Ovary (tissue), 9 donors: ENCODE data around the gene KCNAB3. TPM values are rescaled to one million over a fixed set of nuclear protein-coding genes. Genes with fewer than 3 reads are reported as not detected.

Source experiments
- DNase-seq, 5 donors: peaks; one replicate each; pipeline ENCODE4 v3.0.0-alpha.2; 2019 to 2020
- H3K27ac ChIP-seq, 2 donors: fragments of 200-600 bp; one replicate each; pipeline versions ENCODE4 v1.5.1 to v1.8.0; 2019 to 2022
- H3K27me3 ChIP-seq: fragments of 200-600 bp; one replicate; pipeline ENCODE4 v1.8.0; 2022
- H3K36me3 ChIP-seq: fragments of 200-600 bp; sonication (generic); one replicate; pipeline ENCODE4 v1.5.1; 2019
- H3K4me1 ChIP-seq: one replicate; pipeline ENCODE4 v1.8.1; 2013; ENCODE audit warnings: mild to moderate bottlenecking, moderate library complexity; ENCODE audit not compliant: insufficient read depth
- H3K4me3 ChIP-seq: fragments of 200-600 bp; sonication (generic); one replicate; pipeline ENCODE4 v1.5.1; 2017
- H3K9me3 ChIP-seq, 2 donors: fragments of 200-600 bp in 1 of 2; sonication (generic) in 1 of 2; one replicate each; pipeline versions ENCODE4 v1.5.1 to v1.8.1; 2013 to 2019; ENCODE audit warnings: mild to moderate bottlenecking in 1 of 2, moderate library complexity in 1 of 2
- EP300 ChIP-seq: sonication (generic); formaldehyde crosslinking; IDR thresholded peaks from one replicate; pipeline ENCODE4 v1.6.1; 2017; ENCODE audit warnings: antibody characterized with exemption
- POLR2A ChIP-seq: fragments of 450-650 bp; IDR thresholded peaks from one replicate; pipeline ENCODE4 v1.6.1; 2017; ENCODE audit warnings: antibody characterized with exemption, mild to moderate bottlenecking, moderate library complexity
- WGBS, 3 donors: extraction: QIAGEN DNeasy Blood & Tissue Kit in 1 of 3; methylation state at CpG; one replicate each; pipeline versions ENCODE4 v1.1.5 to v1.1.7; 2013 to 2017; 5-methylcytosine and 5-hydroxymethylcytosine counted together
- intact Hi-C, 4 donors: fragments of 100-400 bp; cut with DNase I; formaldehyde crosslinking; loops; one replicate each; pipeline versions ENCODE4 v1.11.0 to v1.15.1; 2022 to 2023
- polyA plus RNA-seq, 2 donors: library from polyadenylated mRNA; stranded (reverse); fragments of 200-250 nt in 1 of 2; fragments of 350-450 nt in 1 of 2; fragmentation: Illumina TruSeq in 1 of 2; extraction: RNeasy Lipid Tissue Mini Kit (QIAGEN cat#74804) in 1 of 2; gene quantifications; one replicate each; pipeline ENCODE4 v1.2.3, GENCODE V29; 2013 to 2014
- small RNA-seq: library from RNA; depleted of rRNA; stranded (forward); fragments of <200 nt; gene quantifications from one replicate; pipeline ENCODE3, GENCODE V24; 2016
- total RNA-seq, 7 donors: library from RNA; depleted of rRNA in 2 of 7; stranded (reverse); fragments of >200 nt in 2 of 7; fragmentation: NEBNext Ultra II Directional in 3 of 7; extraction: Animal tissue kit (Norgen Biotek cat#: 25700) in 3 of 7; gene quantifications; one replicate each; pipeline versions ENCODE4 v1.1.0 to v1.2.4, GENCODE V29; 2016 to 2023
- TF ChIP-seq, protein P1 (sequence below), 3 donors: fragments of 450-650 bp in 2 of 3; fragments of 200-600 bp in 1 of 3; IDR thresholded peaks; one replicate each; pipeline versions ENCODE4 v1.5.1 to v1.8.0; 2016 to 2022; ENCODE audit warnings: antibody characterized with exemption in 3 of 3, mild to moderate bottlenecking in 1 of 3
- donor health status: DM: no; HTN: no; CAD: no; lungs with moderate emphysema.
- donor health status: DM: no; HTN: no; CAD: no.
- donor health status: Bipolar disorder and iron deficiency.
- donor health status: DM: yes; HTN: yes; CAD: no.
- donor health status: DM: no; HTN: no; CAD: no.
- donor health status: DM: yes; HTN: yes; CAD: no.

The KCNAB3 gene
- total and polyA plus RNA-seq, 9 donors = 0.48 to 5.9 (median 2.2) TPM

DNA sequence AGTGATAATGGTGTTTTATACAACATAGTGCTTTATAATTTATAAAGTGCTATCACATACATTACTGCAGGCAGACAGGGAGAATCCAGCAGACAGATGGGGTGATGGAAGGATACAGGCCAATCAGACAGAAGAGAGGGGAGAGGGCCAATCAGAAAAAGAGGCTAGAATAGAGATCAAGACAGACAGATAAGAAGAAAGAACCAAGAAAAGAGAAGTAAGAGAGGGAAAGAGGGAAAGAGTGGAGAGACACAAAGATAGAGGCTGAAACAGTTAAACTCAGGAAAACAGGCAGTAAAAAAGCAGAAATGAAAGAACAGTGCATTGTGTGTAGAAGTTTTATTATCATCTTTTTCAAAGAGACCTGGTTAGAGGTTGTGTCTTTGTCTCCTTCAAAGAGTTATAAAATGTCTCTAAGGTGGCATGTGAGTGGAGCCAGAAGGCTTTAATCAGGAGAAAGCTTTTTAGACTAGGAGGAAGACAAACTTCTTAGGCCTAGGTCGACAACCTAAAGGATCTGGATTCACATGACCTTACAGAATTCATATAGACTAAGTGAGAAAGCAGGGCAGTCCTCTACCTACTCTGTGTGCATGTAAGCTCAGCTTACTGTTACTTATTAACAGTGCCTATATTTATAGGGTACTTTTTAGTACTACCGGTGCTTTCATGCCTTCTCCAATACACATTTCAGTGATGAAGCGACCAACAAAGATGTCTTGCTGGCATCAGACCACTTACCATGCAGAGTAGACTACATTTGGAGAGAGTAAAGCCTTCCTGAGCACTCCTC lies 49.4 kb downstream of the KCNAB3 start:
- WGBS, 3 donors = 78 to 83% (median 82%) methylated on average over 3 of the region's 3 CpGs
- no peaks in the 10 kb centered on the region for H3K9me3 ChIP-seq
- no peaks in the 10 kb centered on the region for H3K36me3 ChIP-seq
- H3K4me3 ChIP-seq = no peak overlapping the region
- intact Hi-C loops = no loop called here
- H3K4me1 ChIP-seq = no peaks in the 10 kb centered on the region
- no peaks in the 10 kb centered on the region for H3K27me3 ChIP-seq
- TF ChIP-seq EP300 = no peak
- no peak for TF ChIP-seq POLR2A
- TF ChIP-seq, protein P1, sequence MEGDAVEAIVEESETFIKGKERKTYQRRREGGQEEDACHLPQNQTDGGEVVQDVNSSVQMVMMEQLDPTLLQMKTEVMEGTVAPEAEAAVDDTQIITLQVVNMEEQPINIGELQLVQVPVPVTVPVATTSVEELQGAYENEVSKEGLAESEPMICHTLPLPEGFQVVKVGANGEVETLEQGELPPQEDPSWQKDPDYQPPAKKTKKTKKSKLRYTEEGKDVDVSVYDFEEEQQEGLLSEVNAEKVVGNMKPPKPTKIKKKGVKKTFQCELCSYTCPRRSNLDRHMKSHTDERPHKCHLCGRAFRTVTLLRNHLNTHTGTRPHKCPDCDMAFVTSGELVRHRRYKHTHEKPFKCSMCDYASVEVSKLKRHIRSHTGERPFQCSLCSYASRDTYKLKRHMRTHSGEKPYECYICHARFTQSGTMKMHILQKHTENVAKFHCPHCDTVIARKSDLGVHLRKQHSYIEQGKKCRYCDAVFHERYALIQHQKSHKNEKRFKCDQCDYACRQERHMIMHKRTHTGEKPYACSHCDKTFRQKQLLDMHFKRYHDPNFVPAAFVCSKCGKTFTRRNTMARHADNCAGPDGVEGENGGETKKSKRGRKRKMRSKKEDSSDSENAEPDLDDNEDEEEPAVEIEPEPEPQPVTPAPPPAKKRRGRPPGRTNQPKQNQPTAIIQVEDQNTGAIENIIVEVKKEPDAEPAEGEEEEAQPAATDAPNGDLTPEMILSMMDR (IDR thresholded peaks at IDR 0.05) = no peak
- DNase-seq = no peak
- no peak overlapping the region for H3K27ac ChIP-seq

DNA sequence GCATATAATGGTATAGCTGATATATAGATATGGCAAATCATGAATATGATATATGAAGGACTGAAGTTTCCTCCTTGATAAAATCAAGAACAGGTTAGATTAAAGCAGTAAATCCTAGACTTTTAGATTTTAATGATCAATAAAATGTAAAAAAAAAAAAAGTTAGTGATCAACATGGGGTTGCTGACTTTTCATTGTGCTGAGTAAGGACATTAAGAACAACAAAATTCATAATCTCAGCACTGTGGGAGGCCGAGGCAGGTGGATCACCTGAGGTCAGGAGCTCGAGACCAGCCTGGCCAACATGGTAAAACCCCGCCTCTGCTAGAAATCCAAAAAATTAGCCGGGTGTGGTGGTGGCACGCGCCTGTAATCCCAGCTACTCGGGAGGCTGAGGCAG lies 51.4 kb downstream of the KCNAB3 start:
- H3K4me1 ChIP-seq = no peaks in the 10 kb centered on the region
- H3K27me3 ChIP-seq = no peaks in the 10 kb centered on the region
- no peak overlapping the region for H3K4me3 ChIP-seq
- no peak for DNase-seq
- no peak overlapping the region for H3K27ac ChIP-seq
- no peaks in the 10 kb centered on the region for H3K36me3 ChIP-seq
- TF ChIP-seq EP300 (no peak), POLR2A (no peak)
- TF ChIP-seq, protein P1 (IDR thresholded peaks at IDR 0.05) = no peak
- intact Hi-C loops = no loop called here
- H3K9me3 ChIP-seq = no peaks in the 10 kb centered on the region
- 92 to 98% (median 94%) methylated on average over 7 of the region's 7 CpGs for WGBS, 3 donors

DNA sequence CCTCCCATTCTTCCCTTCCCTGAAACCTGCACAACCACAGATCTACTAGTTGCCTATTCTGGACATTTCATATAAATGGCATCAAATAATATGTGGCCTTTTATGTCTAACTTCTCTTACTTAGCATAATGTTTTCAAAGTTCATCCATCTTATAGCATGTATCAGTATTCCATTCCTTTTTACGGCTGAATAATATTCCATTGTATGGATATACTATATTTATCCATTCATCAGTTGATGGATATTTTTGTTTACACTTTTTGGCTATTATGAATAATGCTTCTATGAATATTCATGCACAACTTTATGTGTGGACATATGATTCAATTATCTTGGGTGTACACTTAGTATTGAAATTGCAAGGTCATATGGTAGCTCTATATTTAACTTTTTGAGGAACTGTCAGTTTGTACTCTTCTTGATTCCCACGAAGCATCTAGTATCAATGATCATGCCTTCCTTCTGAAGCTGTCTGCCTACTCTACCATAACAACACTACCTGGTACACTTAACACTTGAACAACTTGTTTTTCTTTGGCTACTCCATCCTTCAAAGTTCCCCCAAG lies 53.8 kb downstream of the KCNAB3 start:
- no peaks in the 10 kb centered on the region for H3K27me3 ChIP-seq
- DNase-seq = no peak
- no peak overlapping the region for H3K27ac ChIP-seq
- intact Hi-C loops = no loop called here
- H3K4me3 ChIP-seq = no peak overlapping the region
- H3K4me1 ChIP-seq = no peaks in the 10 kb centered on the region
- H3K36me3 ChIP-seq = no peaks in the 10 kb centered on the region
- H3K9me3 ChIP-seq = no peaks in the 10 kb centered on the region
- WGBS, 3 donors = 80 to 90% (median 85%) methylated on average over 2 of the region's 2 CpGs
- no peak for TF ChIP-seq EP300
- no peak for TF ChIP-seq POLR2A
- TF ChIP-seq, protein P1 (IDR thresholded peaks at IDR 0.05) = no peak

DNA sequence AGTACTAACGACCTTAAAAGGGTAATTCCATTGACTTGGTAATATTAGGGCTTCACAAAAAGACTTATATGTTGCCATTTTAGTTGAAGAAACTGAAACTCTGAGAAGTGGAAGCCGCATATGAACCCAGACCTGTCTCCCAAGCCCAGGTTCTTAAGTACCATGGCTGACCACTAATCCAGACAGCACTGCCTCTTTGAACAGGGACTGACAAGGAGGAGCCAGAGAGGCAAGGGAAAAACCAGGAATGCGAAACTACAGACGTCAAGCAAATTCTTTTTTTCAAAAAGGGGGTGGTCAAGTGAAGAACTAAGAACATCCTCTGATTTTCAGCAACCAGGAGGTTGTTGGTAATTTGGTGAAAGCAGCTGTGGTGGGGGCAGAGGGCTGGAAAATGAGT lies 56.6 kb downstream of the KCNAB3 start:
- intact Hi-C loops = loop anchor here in 1 of 4 donors (5.0 kb wide), 1 partner anchor 184 kb away; no protein-coding TSS in a partner anchor
- Histone ChIP-seq H3K27me3 (no peaks in the 10 kb centered on the region), H3K27ac (no peak overlapping the region), H3K4me1 (no peaks in the 10 kb centered on the region), H3K9me3 (no peaks in the 10 kb centered on the region), H3K36me3 (no peaks in the 10 kb centered on the region), H3K4me3 (no peak overlapping the region)
- no peak for DNase-seq
- TF ChIP-seq, protein P1 (IDR thresholded peaks at IDR 0.05) = no peak
- TF ChIP-seq EP300 (no peak), POLR2A (no peak)
- 63 to 65% (median 65%) methylated on average over 4 of the region's 4 CpGs for WGBS, 3 donors

Small RNA genes within 50 kb of the gene (small RNA-seq; reads per million reads assigned to genes)
- 0.50 reads per million, percentile 11 among the genes with 10 or more reads in this experiment for gene SCARNA21

Other genes starting within 250 kb of the KCNAB3 start
- 100 to 1,000 TPM in 1 of 7 donors, 10 to 100 TPM in 6; 16.3 to 124 (median 73.5) TPM for gene TP53, start 242.4 kb downstream of the KCNAB3 start, total RNA-seq
- gene TP53, start 242.4 kb downstream of the KCNAB3 start, polyA plus RNA-seq = 10 to 100 TPM; 29.7 to 43.7 TPM
- 10 to 100 TPM in 1 of 7 donors, 1 to 10 TPM in 6; 1.1 to 10.1 (median 6.9) TPM for gene WRAP53, start 241.4 kb downstream of the KCNAB3 start, total RNA-seq
- gene WRAP53, start 241.4 kb downstream of the KCNAB3 start, polyA plus RNA-seq = 1 to 10 TPM; 4.3 to 6.1 TPM
- gene EFNB3, start 224.7 kb downstream of the KCNAB3 start, total RNA-seq = 10 to 100 TPM in 1 of 7 donors, 1 to 10 TPM in 6; 1.6 to 11.7 (median 3.3) TPM
- 1 to 10 TPM; 5.1 to 5.9 TPM for gene EFNB3, start 224.7 kb downstream of the KCNAB3 start, polyA plus RNA-seq
- 10 to 100 TPM in 1 of 7 donors, 1 to 10 TPM in 5, under 1 TPM in 1; 0.88 to 10.3 (median 2.7) TPM for gene DNAH2, start 212.1 kb downstream of the KCNAB3 start, total RNA-seq
- 1 to 10 TPM; 1.0 to 2.5 TPM for gene DNAH2, start 212.1 kb downstream of the KCNAB3 start, polyA plus RNA-seq
- 10 to 100 TPM; 13.7 to 80.8 (median 71.9) TPM for gene KDM6B, start 95.6 kb downstream of the KCNAB3 start, total RNA-seq
- gene KDM6B, start 95.6 kb downstream of the KCNAB3 start, polyA plus RNA-seq = 10 to 100 TPM in 1 of 2 donors, 1 to 10 TPM in 1; 9.1 to 36.9 TPM
- gene TMEM88, start 74.8 kb downstream of the KCNAB3 start, total RNA-seq = 10 to 100 TPM in 3 of 7 donors, 1 to 10 TPM in 4; 2.1 to 11.9 (median 8.2) TPM
- 10 to 100 TPM in 1 of 2 donors, 1 to 10 TPM in 1; 5.5 to 17.8 TPM for gene TMEM88, start 74.8 kb downstream of the KCNAB3 start, polyA plus RNA-seq
- gene NAA38, start 72.3 kb downstream of the KCNAB3 start, total RNA-seq = 10 to 100 TPM; 46.4 to 82.8 (median 54.6) TPM
- 10 to 100 TPM in 1 of 2 donors, 1 to 10 TPM in 1; 4.6 to 59.1 TPM for gene NAA38, start 72.3 kb downstream of the KCNAB3 start, polyA plus RNA-seq
- gene CYB5D1, start 71.9 kb downstream of the KCNAB3 start, total RNA-seq = 10 to 100 TPM in 6 of 7 donors, 1 to 10 TPM in 1; 7.0 to 18.8 (median 16.1) TPM
- gene CYB5D1, start 71.9 kb downstream of the KCNAB3 start, polyA plus RNA-seq = 10 to 100 TPM; 10.8 to 22.2 TPM
- 100 to 1,000 TPM in 4 of 7 donors, 10 to 100 TPM in 3; 65.7 to 145 (median 114) TPM for gene CHD3, start 41.1 kb downstream of the KCNAB3 start, total RNA-seq
- gene CHD3, start 41.1 kb downstream of the KCNAB3 start, polyA plus RNA-seq = 100 to 1,000 TPM in 1 of 2 donors, 10 to 100 TPM in 1; 87.2 to 100 TPM
- gene RNF227, start 13.6 kb downstream of the KCNAB3 start, total RNA-seq = 10 to 100 TPM in 1 of 7 donors, 1 to 10 TPM in 6; 2.7 to 16.5 (median 5.2) TPM
- gene RNF227, start 13.6 kb downstream of the KCNAB3 start, polyA plus RNA-seq = 1 to 10 TPM; 4.3 to 8.6 TPM
- 10 to 100 TPM; 27.5 to 94.3 (median 74.0) TPM for gene TRAPPC1, start 2.1 kb upstream of the KCNAB3 start, total RNA-seq
- gene TRAPPC1, start 2.1 kb upstream of the KCNAB3 start, polyA plus RNA-seq = 100 to 1,000 TPM in 1 of 2 donors, 10 to 100 TPM in 1; 77.5 to 238 TPM
- 10 to 100 TPM; 15.0 to 27.3 (median 25.9) TPM for gene CNTROB, start 2.4 kb upstream of the KCNAB3 start, total RNA-seq
- 10 to 100 TPM; 24.3 to 25.3 TPM for gene CNTROB, start 2.4 kb upstream of the KCNAB3 start, polyA plus RNA-seq
- gene GUCY2D, start 72.8 kb upstream of the KCNAB3 start, total RNA-seq = under 1 TPM in 2 of 7 donors, not detected in 5; 0.05 to 0.42 TPM
- gene GUCY2D, start 72.8 kb upstream of the KCNAB3 start, polyA plus RNA-seq = under 1 TPM in 1 of 2 donors, not detected in 1; 0.10 TPM
- 10 to 100 TPM in 1 of 7 donors, 1 to 10 TPM in 1, under 1 TPM in 4, not detected in 1; 0.23 to 14.9 (median 0.78) TPM for gene ALOX15B, start 109.2 kb upstream of the KCNAB3 start, total RNA-seq
- gene ALOX15B, start 109.2 kb upstream of the KCNAB3 start, polyA plus RNA-seq = under 1 TPM; 0.25 to 0.88 TPM
- gene ALOX12B, start 157.9 kb upstream of the KCNAB3 start, total RNA-seq = under 1 TPM in 1 of 7 donors, not detected in 6; 0.70 TPM
- not detected for gene ALOX12B, start 157.9 kb upstream of the KCNAB3 start, polyA plus RNA-seq
- not detected for gene ALOXE3, start 188.7 kb upstream of the KCNAB3 start, total RNA-seq
- gene ALOXE3, start 188.7 kb upstream of the KCNAB3 start, polyA plus RNA-seq = under 1 TPM in 1 of 2 donors, not detected in 1; 0.07 TPM
- under 1 TPM in 6 of 7 donors, not detected in 1; 0.11 to 0.97 (median 0.81) TPM for gene HES7, start 194.2 kb upstream of the KCNAB3 start, total RNA-seq
- gene HES7, start 194.2 kb upstream of the KCNAB3 start, polyA plus RNA-seq = under 1 TPM in 1 of 2 donors, not detected in 1; 0.25 TPM
- gene PER1, start 222.5 kb upstream of the KCNAB3 start, total RNA-seq = 100 to 1,000 TPM in 6 of 7 donors, 10 to 100 TPM in 1; 74.9 to 394 (median 165) TPM
- gene PER1, start 222.5 kb upstream of the KCNAB3 start, polyA plus RNA-seq = 100 to 1,000 TPM in 1 of 2 donors, 10 to 100 TPM in 1; 12.8 to 164 TPM
- 100 to 1,000 TPM in 4 of 7 donors, 10 to 100 TPM in 3; 35.5 to 147 (median 118) TPM for gene VAMP2, start 233.1 kb upstream of the KCNAB3 start, total RNA-seq
- 100 to 1,000 TPM in 1 of 2 donors, 10 to 100 TPM in 1; 99.2 to 233 TPM for gene VAMP2, start 233.1 kb upstream of the KCNAB3 start, polyA plus RNA-seq
- 10 to 100 TPM in 5 of 7 donors, 1 to 10 TPM in 2; 7.5 to 57.6 (median 16.1) TPM for gene TMEM107, start 246.5 kb upstream of the KCNAB3 start, total RNA-seq
- gene TMEM107, start 246.5 kb upstream of the KCNAB3 start, polyA plus RNA-seq = 10 to 100 TPM in 1 of 2 donors, 1 to 10 TPM in 1; 8.2 to 10.3 TPM